ENCODE measurements around the gene MAT2A. TPM values are rescaled to one million over a fixed set of nuclear protein-coding genes. Genes with fewer than 3 reads are reported as not detected.
"Not testable (repeated sequence)": the region's sequence is repeated elsewhere in the genome, so short reads cannot be mapped to it uniquely, and the experiment has no call there.

MAT2A gene
- total RNA-seq, 1 donor from 2014 or later, result 118 TPM

DNA sequence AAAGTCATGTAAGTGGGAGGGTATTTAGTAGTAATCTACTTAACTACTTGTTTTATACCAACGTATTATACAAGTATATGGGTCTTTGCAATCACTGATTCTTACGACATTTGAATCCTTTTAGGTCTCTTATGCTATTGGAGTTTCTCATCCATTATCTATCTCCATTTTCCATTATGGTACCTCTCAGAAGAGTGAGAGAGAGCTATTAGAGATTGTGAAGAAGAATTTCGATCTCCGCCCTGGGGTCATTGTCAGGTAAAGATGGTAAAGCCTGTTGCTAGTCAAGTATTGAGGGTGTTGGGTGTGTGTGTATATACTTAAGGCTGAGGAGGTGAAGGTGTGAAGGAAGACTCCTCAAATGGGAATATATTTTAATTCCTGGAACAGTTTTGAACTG, 3.8 kb downstream of the MAT2A start:
- intact Hi-C loops (cut with DNase I), result no loop called here
- ATAC-seq (no peak), DNase-seq (ENCODE audit: missing footprints) (no peak)

GRCh38 chr2:85544254-85544691, 5.3 kb downstream of the MAT2A start:
- intact Hi-C loops (cut with DNase I); DNase-seq (ENCODE audit: missing footprints); ATAC-seq: not testable (repeated sequence)

DNA sequence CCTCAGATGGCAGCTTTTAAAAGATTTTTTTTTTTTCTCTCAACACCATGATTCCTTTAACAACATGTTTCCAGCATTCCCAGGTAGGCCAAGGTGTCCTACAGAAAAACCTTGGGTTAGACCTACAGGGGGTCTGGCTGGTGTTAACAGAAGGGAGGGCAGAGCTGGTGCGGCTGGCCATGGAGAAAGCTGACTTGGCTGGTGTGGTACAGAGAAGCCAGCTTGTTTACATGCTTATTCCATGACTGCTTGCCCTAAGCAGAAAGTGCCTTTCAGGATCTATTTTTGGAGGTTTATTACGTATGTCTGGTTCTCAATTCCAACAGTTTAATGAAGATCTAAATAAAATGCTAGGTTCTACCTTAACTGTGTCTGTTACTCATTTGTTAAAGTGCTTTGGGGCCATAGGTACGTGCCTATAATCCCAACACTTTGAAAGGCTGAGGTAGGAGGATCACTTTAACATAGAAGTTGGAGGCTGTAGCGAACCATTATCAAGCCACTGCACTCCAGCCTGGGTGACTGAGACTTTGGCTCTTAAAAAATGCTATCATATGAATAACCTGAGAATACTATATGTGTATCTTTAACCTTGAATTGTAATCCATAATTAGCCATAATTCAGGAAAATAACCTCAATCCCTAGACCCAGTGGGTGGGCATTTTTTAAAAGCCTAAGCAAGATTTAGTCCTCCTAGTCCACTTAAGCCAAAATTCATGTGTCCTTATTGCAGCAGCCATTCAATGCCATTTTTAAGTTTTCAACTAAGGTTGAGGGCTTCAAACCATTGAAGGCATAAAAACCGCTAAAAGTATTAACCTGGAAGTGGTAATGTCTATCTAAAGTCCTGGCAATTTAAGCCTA, 6.2 kb downstream of the MAT2A start:
- intact Hi-C loops (cut with DNase I); DNase-seq (ENCODE audit: missing footprints); ATAC-seq: not testable (repeated sequence)

GRCh38 chr2:85545780-85546240, 6.8 kb downstream of the MAT2A start:
- intact Hi-C loops (cut with DNase I), result no loop called here
- no peak for ATAC-seq
- DNase-seq (ENCODE audit: missing footprints), result no peak

GRCh38 chr2:85547089-85547858, 8.3 kb downstream of the MAT2A start:
- DNase-seq (ENCODE audit: missing footprints), result no peak
- intact Hi-C loops (cut with DNase I), result no loop called here
- ATAC-seq, result no peak

DNA sequence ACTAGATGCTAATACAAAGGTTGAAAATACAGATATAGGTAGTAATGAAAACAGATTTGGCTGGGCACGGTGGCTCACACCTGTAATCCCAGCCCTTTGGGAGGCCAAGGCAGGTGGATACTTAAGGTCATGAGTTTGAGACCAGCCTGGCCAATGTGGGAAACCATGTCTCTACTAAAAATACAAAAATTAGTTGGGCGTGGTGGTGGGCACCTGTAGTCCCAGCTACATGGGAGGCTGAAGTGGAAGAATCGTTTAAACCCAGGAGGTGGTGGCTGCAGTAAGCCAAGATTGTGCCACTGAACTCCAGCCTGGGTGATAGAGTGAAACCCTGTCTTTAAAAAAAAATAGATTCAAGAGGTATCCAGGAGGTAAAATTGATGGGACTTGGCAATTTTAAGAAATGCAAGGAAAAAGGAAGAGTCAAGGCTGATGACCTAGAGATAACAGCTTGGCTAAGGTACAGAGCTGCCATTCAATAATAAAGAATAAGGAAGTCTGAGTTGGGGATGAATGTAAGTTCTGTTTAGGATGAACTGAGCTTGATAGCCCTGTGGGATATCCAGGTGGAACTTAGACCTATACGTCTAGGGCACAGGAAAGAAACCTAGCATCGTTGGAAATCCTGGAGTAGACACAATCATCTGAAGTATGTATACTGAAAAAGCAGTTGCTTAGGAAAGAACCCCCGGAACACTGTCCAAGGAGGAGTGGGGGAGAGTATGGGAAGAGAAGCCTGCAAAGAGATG, 9.1 kb downstream of the MAT2A start:
- intact Hi-C loops (cut with DNase I), result no loop called here
- ATAC-seq, result no peak
- DNase-seq (ENCODE audit: missing footprints), result no peak

- no peak for ATAC-seq
- intact Hi-C loops (cut with DNase I), result no loop called here
- DNase-seq (ENCODE audit: missing footprints), result no peak
Observed at GRCh38 chr2:85548608-85548900, 9.6 kb downstream of the MAT2A start.

DNA sequence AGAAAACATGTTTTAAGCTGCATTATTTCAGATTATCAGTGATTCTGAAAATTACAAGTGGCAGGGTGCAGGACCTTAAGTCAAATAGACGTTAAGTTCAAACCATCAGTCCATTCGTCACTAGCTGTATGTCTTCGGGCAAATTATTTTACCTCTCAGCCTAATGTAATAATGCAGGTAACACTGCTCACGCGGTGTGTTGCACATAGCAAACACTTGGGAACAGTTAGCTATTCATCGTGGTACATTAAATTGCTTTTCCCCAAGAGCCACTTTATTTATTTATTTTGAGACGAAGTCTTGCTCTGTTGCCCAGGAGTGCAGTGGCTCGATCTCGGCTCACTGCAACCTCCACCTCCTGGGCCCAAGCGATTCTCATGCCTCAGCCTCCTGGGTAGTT, 10.1 kb downstream of the MAT2A start:
- intact Hi-C loops (cut with DNase I), result no loop called here
- DNase-seq (ENCODE audit: missing footprints), result no peak
- no peak for ATAC-seq

GRCh38 chr2:85549826-85550225, 10.9 kb downstream of the MAT2A start:
- ATAC-seq (no peak), DNase-seq (ENCODE audit: missing footprints) (no peak)
- intact Hi-C loops (cut with DNase I), result no loop called here

DNA sequence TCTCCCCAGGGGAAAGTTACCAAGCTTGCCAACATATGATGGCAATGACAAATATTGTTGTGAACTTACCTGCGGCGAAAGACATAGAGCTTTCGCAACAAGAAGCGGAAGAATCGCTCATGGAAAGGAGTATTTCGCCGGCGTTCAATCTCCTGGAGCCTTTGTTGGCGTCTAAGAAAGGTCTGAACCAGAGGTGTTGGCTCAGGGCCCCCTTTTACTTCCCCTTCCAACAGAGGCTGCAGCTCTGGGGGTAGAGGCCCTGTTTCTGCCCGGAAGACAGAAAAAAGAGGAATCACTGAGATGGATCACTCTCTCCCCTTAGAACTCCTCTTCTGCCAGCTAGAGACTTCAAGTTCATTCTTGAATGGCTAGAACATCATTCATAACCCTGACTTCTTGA, 11.5 kb downstream of the MAT2A start:
- DNase-seq (ENCODE audit: missing footprints) (no peak), ATAC-seq (no peak)
- intact Hi-C loops (cut with DNase I), result no loop called here

DNA sequence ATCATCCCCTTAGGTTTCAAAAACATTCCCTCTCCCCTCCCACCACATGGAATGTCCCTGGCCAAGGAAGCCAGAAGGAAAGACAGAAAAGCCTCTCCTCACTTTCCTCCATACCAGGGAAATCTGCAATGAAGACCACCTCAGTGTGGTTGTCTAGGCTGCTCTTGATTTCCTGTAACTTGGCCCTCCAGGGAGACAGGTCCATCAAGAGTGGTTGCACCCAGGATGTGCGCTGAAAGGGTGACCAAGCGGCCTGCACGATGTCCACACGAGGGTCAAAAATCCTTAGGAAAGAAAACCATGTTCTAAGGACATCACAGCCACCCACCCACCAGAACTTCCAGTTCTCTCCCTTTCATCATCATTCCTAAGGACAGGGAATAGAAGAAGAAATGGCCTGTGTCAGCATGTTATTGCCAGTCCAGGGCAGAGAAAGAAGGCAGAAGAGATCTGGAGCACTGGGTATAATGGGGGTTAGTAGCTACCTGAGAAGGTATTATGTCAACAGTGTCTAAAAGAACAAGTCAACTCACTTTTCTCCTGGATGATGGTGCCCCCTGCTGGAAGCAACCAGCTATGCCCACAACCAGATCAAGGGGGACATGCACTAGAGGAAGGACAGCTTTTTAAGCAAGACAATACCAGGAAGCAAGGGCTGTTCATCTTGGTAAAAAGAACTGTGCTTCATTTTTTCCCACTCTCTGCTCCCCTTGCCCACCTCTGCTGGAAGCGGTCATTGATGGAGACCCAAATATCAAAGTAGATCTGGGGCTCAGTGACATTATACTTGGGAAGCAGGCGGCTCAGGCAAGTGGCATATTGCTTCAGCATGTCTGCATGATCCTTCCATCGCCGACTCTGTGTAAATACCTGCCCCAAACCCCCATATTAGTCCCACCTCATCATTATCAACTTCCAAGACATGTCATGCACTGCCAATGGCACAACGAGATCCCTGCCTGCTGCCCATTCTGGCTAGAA, 13.0 kb downstream of the MAT2A start:
- peak; percentile 76 for DNase-seq (ENCODE audit: missing footprints)
- intact Hi-C loops (cut with DNase I), result loop anchor here (1.0 kb wide), 1 partner anchor 132 kb away; no protein-coding TSS in a partner anchor
- peak; percentile 67 for ATAC-seq

DNA sequence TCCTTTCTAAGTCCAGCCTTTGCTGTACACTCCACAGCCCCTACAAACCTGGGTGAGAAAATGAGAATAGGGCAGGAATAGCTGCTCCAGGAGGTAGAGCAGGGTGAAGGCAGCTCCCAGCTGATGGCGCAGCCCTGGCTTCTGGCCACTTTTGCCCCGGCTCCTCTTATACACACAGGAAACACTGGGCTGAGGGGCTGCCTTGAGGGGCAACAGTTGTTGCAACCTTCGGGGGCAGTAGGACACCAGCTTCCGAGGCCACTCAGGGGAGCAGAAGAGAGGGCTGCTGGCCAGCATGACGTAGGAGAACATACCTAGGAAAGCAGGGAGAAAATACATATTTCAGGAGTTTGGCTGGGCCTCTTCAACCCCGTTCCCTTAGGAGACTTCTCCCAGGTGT, 14.2 kb downstream of the MAT2A start:
- ATAC-seq (no peak), DNase-seq (ENCODE audit: missing footprints) (no peak)
- intact Hi-C loops (cut with DNase I), result no loop called here

DNA sequence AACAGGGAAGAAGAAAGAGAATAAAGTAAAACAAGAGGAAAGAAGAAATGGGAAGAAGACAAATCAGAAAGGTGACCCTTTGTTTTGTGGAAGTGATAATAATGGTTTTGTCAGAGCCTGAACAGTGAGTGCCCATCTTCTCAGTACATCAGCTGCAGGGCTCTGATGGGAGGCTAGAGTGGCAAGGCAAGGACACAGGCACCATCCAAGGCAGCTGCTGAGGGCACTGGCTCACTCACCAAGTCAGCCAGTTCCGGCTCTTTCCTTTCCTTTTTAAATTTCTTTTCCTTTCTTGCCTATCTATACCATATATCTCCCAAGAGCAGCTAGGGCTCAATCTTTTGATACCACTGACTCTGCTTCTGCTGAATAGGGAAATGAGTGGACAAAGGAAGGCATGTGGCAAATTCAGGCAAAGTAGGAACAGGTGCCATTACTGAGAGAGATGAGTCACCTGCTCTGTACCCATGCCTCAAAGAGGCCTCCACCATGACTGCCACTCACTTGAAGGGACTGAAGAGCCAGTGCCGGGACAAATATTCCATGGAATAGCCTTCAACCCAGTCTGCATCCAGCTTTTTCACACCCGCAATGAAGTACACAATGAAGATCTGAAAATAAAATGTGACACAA, 16.1 kb downstream of the MAT2A start:
- DNase-seq (ENCODE audit: missing footprints) (no peak), ATAC-seq (no peak)
- intact Hi-C loops (cut with DNase I), result no loop called here

- intact Hi-C loops (cut with DNase I), result no loop called here
- no peak for ATAC-seq
- DNase-seq (ENCODE audit: missing footprints), result no peak
Observed at GRCh38 chr2:85557130-85557529, 18.2 kb downstream of the MAT2A start.

DNA sequence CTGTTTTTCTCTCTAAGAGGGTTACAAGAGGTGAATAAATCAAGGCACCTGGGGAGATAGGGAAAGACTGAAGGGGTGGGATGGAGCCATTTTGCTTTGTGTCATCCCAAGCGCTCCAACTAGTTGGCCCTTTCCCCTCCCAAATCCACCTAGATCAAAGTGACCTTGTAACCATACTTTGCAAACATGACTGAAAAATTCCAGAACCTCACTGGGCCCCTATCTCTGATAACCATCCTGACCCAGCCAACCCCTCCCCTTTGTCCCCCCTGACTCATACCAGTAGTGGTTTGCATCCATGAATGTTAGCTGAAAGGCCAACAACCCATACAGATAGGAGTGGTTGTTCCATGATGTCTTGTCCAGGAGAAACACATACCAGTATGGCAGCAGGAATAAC, 19.2 kb downstream of the MAT2A start:
- no peak for DNase-seq (ENCODE audit: missing footprints)
- ATAC-seq, result no peak
- intact Hi-C loops (cut with DNase I), result no loop called here

DNA sequence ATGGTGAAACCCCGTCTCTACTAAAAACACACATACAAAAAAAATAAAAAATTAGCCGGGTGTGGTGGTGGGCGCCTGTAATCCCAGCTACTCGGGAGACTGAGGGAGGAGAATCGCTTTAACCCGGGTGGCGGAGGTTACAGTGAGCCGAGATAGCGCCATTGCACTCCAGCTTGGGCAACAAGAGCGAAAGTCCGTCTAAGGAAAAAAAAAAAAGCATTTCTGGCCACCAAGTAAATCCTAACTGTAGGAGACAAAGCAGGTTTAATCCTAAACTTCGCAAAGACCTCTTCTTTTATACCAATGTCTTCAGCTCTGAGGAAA, 21.4 kb downstream of the MAT2A start:
- intact Hi-C loops (cut with DNase I), result loop anchor here (5.0 kb wide), 1 partner anchor 37 kb away; the partner anchor contains the start of gene RNF181
- not testable (repeated sequence) for DNase-seq (ENCODE audit: missing footprints); ATAC-seq

- intact Hi-C loops (cut with DNase I), result loop anchor here (5.0 kb wide), 1 partner anchor 36 kb away; the partner anchor contains the start of gene RNF181
- ATAC-seq, result peak; percentile 19
- DNase-seq (ENCODE audit: missing footprints), result no peak
Observed at GRCh38 chr2:85560812-85561279, 21.9 kb downstream of the MAT2A start.
